Measurements from ENCODE around the gene RNF150. TPM values are rescaled to one million over a fixed set of nuclear protein-coding genes. Genes with fewer than 3 reads are reported as not detected.

Gene RNF150
- total RNA-seq, 1 donor from 2014 or later, result 14.8 TPM

GRCh38 chr4:141011901-141012315 lies 121.4 kb downstream of the RNF150 start:
- peaks cover 2% of the 10 kb centered on the region for H3K9me3 Mint-ChIP-seq (ENCODE audit: low read depth)
- TF ChIP-seq CTCF (IDR thresholded peaks at IDR 0.05), result no peak
- DNase-seq (ENCODE audit: low spot score), result no peak
- H3K36me3 Mint-ChIP-seq (ENCODE audit: low read depth), result peaks cover 3% of the 10 kb centered on the region
- no peak overlapping the region for H3K4me3 Mint-ChIP-seq (ENCODE audit: unreplicated experiment)
- H3K27ac Mint-ChIP-seq (ENCODE audit: unreplicated experiment), result no peak overlapping the region
- no peaks in the 10 kb centered on the region for H3K4me1 Mint-ChIP-seq (ENCODE audit: low read depth)
- H3K27me3 Mint-ChIP-seq (ENCODE audit: low read depth), result no peaks in the 10 kb centered on the region

- Mint-ChIP-seq H3K36me3 (ENCODE audit: low read depth) (peaks cover 3% of the 10 kb centered on the region), H3K27ac (ENCODE audit: unreplicated experiment) (no peak overlapping the region), H3K27me3 (ENCODE audit: low read depth) (no peaks in the 10 kb centered on the region), H3K4me3 (ENCODE audit: unreplicated experiment) (no peak overlapping the region), H3K4me1 (ENCODE audit: low read depth) (no peaks in the 10 kb centered on the region), H3K9me3 (ENCODE audit: low read depth) (peaks cover 2% of the 10 kb centered on the region)
- no peak for TF ChIP-seq CTCF (IDR thresholded peaks at IDR 0.05)
- DNase-seq (ENCODE audit: low spot score), result no peak
These were observed 123.3 kb downstream of the RNF150 start for GRCh38 chr4:141009931-141010330.

GRCh38 chr4:141009129-141009528 lies 124.1 kb downstream of the RNF150 start:
- Mint-ChIP-seq H3K36me3 (ENCODE audit: low read depth) (peaks cover 3% of the 10 kb centered on the region), H3K9me3 (ENCODE audit: low read depth) (peaks cover 2% of the 10 kb centered on the region), H3K27me3 (ENCODE audit: low read depth) (no peaks in the 10 kb centered on the region), H3K4me3 (ENCODE audit: unreplicated experiment) (no peak overlapping the region), H3K4me1 (ENCODE audit: low read depth) (no peaks in the 10 kb centered on the region), H3K27ac (ENCODE audit: unreplicated experiment) (no peak overlapping the region)
- no peak for DNase-seq (ENCODE audit: low spot score)
- no peak for TF ChIP-seq CTCF (IDR thresholded peaks at IDR 0.05)

- DNase-seq (ENCODE audit: low spot score), result no peak
- Mint-ChIP-seq H3K9me3 (ENCODE audit: low read depth) (peaks cover 2% of the 10 kb centered on the region), H3K4me1 (ENCODE audit: low read depth) (peaks cover 17% of the 10 kb centered on the region), H3K36me3 (ENCODE audit: low read depth) (peaks cover 3% of the 10 kb centered on the region), H3K4me3 (ENCODE audit: unreplicated experiment) (no peak overlapping the region), H3K27ac (ENCODE audit: unreplicated experiment) (no peak overlapping the region), H3K27me3 (ENCODE audit: low read depth) (no peaks in the 10 kb centered on the region)
- TF ChIP-seq CTCF (IDR thresholded peaks at IDR 0.05), result no peak
These were observed 126.9 kb downstream of the RNF150 start for GRCh38 chr4:141006242-141006802.

- no peak overlapping the region for H3K4me3 Mint-ChIP-seq (ENCODE audit: unreplicated experiment)
- no peak for DNase-seq (ENCODE audit: low spot score)
- H3K36me3 Mint-ChIP-seq (ENCODE audit: low read depth), result peaks cover 3% of the 10 kb centered on the region
- no peaks in the 10 kb centered on the region for H3K27me3 Mint-ChIP-seq (ENCODE audit: low read depth)
- no peak overlapping the region for H3K27ac Mint-ChIP-seq (ENCODE audit: unreplicated experiment)
- peaks cover 17% of the 10 kb centered on the region for H3K4me1 Mint-ChIP-seq (ENCODE audit: low read depth)
- TF ChIP-seq CTCF (IDR thresholded peaks at IDR 0.05), result no peak
- peaks cover 2% of the 10 kb centered on the region for H3K9me3 Mint-ChIP-seq (ENCODE audit: low read depth)
These were observed 128.4 kb downstream of the RNF150 start for GRCh38 chr4:141004823-141005222.
